Measurements from ENCODE around the gene ZPBP2.

DNA sequence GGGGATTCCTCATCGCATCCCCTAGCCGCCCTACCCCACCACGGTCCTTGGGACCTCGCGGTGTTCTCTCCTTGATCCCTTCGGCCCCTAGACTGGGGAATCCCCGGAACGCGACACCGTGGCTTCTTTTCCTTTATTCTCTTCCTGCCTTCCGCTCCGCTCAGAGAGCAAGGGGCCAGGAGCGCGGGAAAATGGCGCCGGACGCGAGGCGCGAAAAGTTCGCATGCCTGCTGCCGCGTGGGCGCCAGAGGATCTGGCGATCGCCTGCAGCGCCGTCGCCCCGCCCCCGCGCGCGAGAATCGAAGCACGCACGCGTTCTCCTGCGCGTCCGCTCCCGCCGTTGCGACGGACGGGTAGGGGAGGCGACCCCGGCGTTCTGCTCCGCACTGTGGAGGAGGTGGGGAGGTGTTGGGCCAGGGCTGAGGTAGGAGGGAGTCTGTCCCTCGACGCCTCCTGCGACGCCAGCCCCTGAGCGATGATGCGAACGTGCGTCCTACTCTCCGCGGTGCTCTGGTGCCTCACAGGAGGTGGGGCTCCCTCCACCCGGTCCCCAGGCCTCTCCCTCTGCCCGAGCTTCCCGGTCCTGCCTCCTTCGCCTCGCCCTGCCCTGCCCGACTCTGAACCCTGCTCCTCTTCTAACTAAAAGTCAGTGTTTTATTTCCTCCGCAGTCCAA is at the start of gene ZPBP2:
- TF ChIP-seq, protein P1, sequence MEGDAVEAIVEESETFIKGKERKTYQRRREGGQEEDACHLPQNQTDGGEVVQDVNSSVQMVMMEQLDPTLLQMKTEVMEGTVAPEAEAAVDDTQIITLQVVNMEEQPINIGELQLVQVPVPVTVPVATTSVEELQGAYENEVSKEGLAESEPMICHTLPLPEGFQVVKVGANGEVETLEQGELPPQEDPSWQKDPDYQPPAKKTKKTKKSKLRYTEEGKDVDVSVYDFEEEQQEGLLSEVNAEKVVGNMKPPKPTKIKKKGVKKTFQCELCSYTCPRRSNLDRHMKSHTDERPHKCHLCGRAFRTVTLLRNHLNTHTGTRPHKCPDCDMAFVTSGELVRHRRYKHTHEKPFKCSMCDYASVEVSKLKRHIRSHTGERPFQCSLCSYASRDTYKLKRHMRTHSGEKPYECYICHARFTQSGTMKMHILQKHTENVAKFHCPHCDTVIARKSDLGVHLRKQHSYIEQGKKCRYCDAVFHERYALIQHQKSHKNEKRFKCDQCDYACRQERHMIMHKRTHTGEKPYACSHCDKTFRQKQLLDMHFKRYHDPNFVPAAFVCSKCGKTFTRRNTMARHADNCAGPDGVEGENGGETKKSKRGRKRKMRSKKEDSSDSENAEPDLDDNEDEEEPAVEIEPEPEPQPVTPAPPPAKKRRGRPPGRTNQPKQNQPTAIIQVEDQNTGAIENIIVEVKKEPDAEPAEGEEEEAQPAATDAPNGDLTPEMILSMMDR (IDR thresholded peaks at IDR 0.05): no peak
- TF ChIP-seq ZFX (IDR thresholded peaks at IDR 0.05; ENCODE audit: borderline replicate concordance): no peak
